ENCODE measurements around the gene LRP5.
"Not testable (repeated sequence)": the region's sequence is repeated elsewhere in the genome, so short reads cannot be mapped to it uniquely, and the experiment has no call there.

LRP5 gene

DNA sequence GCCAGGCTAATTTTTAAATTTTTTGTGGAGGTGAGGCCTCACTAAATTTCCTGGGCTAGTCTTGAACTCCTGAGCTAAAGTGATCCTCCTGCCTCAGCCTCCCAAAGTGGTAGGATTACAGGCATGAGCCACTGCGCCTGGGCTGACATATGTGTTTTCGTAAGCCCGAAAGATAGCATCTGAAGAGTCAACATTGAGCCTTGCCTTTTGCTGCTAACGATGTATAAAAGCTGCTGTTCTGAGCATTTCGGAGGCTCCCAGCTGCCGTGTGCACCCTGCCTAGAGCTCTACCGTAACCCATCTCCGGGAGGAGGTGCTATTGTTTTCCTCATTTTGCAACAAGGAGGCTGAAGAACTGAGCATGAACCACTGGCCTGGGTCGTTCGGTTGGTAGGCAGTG lies 130.0 kb downstream of the LRP5 start:
- no peak for DNase-seq (ENCODE audit: low read depth)

DNA sequence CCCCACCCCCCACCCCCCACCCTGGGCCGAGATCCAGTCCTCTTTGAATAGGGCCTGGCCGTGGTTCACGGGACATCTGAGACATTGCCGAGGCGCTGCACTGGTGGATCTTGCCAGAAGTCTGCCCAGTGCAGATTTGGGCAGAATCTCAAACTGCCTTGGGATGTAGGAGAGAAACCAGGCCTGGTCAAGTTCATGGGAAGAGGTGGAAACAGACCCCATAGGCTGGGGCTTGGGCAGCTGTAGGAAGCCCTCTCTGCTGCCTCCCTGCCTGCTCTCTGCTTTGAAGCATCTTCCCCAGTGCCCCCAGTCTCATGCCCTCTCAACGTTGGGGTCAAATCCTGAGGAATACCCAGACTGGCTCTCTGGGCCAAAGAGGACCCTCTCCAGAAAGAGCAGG lies 132.2 kb downstream of the LRP5 start:
- DNase-seq (ENCODE audit: low read depth), result no peak

DNA sequence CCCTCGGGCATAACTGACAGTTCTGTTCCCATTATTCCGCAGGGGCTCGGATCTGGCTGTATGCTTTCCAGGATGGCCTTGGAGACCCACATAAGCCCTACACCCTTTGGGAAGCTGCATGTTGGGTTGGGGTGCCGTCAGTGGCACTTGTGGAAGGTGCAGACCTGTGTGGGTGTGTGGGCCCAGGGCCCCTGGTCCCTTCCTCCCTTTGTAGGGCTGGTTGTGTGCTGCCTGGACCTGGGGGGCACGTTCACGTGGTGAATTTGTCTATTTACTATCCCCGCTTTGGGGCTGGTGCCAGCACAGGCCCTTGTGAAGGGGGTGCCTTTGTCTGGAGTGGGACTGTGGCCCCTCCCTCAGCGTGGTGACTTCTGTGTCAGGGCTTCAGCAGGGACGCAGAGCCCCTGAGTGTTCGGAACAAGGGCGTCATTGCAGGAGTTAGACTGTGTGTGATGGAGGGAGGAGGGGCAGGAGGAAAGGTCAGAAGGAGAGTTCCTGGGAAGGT lies 133.2 kb downstream of the LRP5 start:
- DNase-seq (ENCODE audit: low read depth), result no peak

DNA sequence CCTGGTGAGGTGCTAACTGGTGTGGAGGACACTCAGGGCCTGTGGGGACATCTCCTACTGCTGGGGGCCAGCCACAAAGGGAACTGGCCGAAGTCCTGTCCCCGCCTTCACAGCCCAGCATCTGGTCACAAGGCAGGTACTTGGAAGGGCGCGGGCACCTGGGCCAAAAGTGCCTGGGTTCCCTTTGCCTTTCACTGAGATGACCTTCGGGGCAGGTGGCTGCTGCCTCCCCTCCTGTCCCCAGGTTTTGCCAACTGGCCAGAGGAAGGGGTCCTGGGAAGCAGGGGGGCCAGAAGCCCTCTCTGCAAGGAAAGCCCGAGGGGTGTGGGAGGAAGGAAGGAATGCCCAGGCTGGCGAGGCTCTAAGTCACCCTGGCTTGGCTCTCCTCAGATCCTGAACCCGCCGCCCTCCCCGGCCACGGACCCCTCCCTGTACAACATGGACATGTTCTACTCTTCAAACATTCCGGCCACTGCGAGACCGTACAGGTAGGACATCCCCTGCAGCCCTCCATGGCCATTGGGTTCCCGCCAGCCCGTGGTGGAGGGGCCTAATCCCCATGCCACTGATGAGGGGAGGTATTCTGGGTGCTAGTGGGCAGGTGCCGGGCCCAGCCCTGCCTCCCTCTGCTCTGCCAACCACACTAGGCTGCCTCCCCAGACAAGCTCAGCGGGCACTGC lies 133.8 kb downstream of the LRP5 start:
- no peak for DNase-seq (ENCODE audit: low read depth)

- peak; percentile 61 for DNase-seq (ENCODE audit: low read depth)
Measured at GRCh38 chr11:68447015-68447801, 134.8 kb downstream of the LRP5 start.

DNA sequence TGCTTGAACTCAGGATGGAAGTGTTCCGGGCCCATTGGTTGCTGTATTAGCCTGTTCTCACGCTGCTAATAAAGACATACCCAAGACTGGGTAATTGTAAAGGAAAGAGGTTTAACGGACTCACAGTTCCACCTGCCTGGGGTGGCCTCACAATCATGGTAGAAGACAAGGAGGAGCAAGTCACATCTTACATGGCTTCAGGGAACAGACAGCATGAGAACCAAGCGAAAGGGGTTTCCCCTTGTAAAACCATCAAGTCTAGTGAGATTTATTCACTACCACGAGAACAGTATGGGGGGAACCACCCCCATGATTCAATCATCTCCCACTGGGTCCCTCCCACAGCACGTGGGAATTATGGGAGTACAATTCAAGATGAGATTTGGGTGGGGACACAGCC lies 135.5 kb downstream of the LRP5 start:
- not testable (repeated sequence) for DNase-seq (ENCODE audit: low read depth)

GRCh38 chr11:68448604-68449011 lies 136.2 kb downstream of the LRP5 start:
- DNase-seq (ENCODE audit: low read depth), result no peak

GRCh38 chr11:68449951-68450350 lies 137.6 kb downstream of the LRP5 start:
- no peak for DNase-seq (ENCODE audit: low read depth)

DNA sequence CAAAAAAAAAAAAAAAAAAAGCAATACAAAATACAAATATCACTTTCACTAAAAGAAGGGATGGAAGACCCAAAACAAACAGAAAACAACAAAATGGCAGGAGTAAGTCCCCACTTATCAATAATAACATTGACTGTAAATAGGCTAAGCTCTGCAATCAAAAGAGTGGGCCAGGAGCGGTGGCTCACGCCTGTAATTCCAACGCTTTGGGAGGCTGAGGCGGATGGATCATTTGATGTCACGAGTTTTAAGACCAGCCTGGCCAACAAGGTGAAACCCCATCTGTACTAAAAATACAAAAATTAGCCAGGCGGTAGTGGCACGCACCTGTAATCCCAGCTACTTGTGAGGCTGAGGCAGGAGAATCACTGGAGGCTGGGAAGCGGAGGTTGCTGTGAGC lies 138.3 kb downstream of the LRP5 start:
- no peak for DNase-seq (ENCODE audit: low read depth)

DNA sequence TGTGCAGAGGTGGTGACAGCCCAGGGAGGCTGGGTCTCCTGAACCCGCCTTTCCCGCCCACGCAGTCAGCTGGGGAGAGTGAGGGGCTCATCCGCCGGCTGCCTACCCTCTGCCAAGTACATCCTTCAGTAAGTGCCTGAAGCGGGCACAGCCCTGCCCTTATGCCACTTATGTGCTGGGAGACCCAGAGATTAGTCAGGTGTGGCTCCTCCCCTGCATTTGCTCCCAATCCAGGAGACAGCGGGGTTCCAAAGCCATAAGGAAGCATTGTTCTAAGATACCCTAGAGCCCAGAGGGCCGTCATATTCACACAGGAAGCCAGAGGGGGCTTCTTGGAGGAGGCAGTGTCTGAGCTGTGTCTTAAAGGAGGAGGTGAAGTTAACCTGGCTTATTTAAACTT lies 142.4 kb downstream of the LRP5 start:
- DNase-seq (ENCODE audit: low read depth), result no peak

- no peak for DNase-seq (ENCODE audit: low read depth)
Measured at GRCh38 chr11:68455485-68455884, 143.1 kb downstream of the LRP5 start.

- DNase-seq (ENCODE audit: low read depth), result no peak
Measured at GRCh38 chr11:68457216-68457897, 145.0 kb downstream of the LRP5 start.

GRCh38 chr11:68457898-68458249 lies 145.5 kb downstream of the LRP5 start:
- DNase-seq (ENCODE audit: low read depth), result no peak

- DNase-seq (ENCODE audit: low read depth), result not testable (repeated sequence)
Measured at GRCh38 chr11:68458340-68458739, 145.9 kb downstream of the LRP5 start.

DNA sequence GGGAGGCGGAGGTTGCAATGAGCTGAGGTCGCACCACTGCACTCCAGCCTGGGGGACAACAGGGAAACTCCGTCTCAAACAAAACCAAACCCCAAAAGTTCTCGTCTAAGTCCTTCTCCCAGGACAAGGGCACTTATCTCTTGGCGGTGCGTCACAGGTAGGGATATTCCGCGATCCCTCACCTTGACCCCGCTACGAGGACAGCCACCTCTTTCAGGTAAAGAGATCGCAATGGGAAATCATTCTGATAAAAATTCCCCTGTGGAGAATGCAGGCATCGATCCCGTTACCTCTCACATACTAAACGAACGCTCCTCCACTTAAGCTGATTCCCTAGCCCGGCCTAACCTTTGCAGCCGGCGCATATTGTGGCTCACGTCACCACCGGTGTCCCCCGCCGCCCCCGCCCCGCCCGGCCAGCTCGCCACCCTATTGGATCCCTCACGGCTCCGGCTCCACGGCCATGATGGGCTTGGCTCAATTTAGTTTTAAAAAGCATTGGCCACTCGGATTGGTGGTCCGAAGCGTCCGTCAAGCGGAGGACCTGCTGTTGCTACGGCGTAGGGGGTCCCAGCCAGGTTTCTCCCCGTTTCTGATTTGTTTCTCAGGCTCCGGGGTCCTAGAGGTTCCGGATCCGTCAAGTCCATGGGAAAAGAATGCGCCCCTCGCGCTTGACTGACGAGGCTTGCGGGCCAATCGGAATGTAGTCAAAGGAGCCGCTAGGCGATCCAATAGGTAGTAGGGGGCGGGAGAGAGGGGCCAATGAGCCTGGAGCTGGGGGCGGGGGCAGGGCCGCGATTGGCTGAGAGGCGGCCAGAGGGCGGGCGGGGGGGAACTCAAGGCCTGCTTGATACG lies 147.7 kb downstream of the LRP5 start:
- peak; percentile 99 for DNase-seq (ENCODE audit: low read depth)

- peak; percentile 17 for DNase-seq (ENCODE audit: low read depth)
Measured at GRCh38 chr11:68460741-68461574, 148.6 kb downstream of the LRP5 start, which contains the start of gene PPP6R3. Gene PPP6R3, plus strand, starts transcription at chr11:68460752. Its CDS starts 76,913 bp downstream, at chr11:68537665.

GRCh38 chr11:68461575-68461917 lies 149.2 kb downstream of the LRP5 start:
- DNase-seq (ENCODE audit: low read depth), result no peak

GRCh38 chr11:68463714-68464113 lies 151.3 kb downstream of the LRP5 start:
- DNase-seq (ENCODE audit: low read depth), result no peak

DNA sequence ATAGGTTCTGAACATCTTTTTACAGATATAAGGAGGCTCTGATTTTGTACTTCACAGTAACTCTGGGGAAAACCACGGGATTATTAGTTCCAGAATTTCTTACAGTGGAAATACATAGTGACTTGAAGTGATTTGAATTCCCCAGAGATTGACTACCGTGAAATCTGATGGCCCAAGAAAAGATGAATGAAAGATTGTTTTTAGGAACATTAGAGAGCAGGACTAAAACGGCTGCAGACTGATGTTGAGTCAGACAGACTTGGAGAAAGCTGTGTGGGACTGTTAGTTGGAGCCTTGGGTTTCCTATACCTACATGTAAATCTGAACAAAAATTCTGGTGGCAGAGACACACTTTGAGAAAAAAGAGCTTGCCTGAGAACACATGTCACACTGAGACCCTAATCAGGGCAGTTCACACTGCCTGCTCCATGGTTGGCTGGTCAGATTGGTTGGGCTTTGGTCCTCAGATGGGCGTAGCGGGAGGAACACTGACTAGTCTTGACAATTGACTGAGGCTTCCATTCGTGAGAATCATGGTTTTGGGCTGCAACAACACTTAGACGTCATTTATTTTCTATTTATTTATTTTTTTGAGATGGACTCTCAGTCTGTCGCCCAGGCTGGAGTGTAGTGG lies 154.9 kb downstream of the LRP5 start:
- no peak for DNase-seq (ENCODE audit: low read depth)

- no peak for DNase-seq (ENCODE audit: low read depth)
Measured at GRCh38 chr11:68468217-68468828, 155.9 kb downstream of the LRP5 start.

Measured in iris pigment epithelial cell (primary cell).